Posterior vena cava (tissue), 2 donors: ENCODE data around the gene MAGI3. TPM values are rescaled to one million over a fixed set of nuclear protein-coding genes. Genes with fewer than 3 reads are reported as not detected.
"Not testable (repeated sequence)": the region's sequence is repeated elsewhere in the genome, so short reads cannot be mapped to it uniquely, and the experiment has no call there.

ENCODE experiments used
- DNase-seq: peaks from one replicate; pipeline ENCODE4 v3.0.0-alpha.2; 2020; ENCODE audit warnings: low spot score
- intact Hi-C, 2 donors: fragments of 100-400 bp; cut with DNase I; formaldehyde crosslinking; loops; one replicate each; pipeline versions ENCODE4 v1.14.1 to v1.14.2; 2022 to 2023
- total RNA-seq, 2 donors: library from RNA; stranded (reverse); fragmentation: NEBNext Ultra II Directional; extraction: Animal tissue kit (Norgen Biotek cat#: 25700); gene quantifications; one replicate each; pipeline ENCODE4 v1.2.1, GENCODE V29; 2021
- donor health status: DM: yes; HTN: yes; CAD: no.
- donor health status: DM: yes; HTN: yes; CAD: no.

MAGI3 gene
- total RNA-seq, 2 donors from 2014 or later, result 12.2 to 13.0 TPM

- intact Hi-C loops, result loop anchor here in 1 of 2 donors (10.0 kb wide), 1 partner anchor 1349 kb away; no protein-coding TSS in a partner anchor
- DNase-seq, result no peak
These were observed 103.2 kb downstream of the MAGI3 start for GRCh38 chr1:113493533-113493932.

- no peak for DNase-seq
- intact Hi-C loops, result no loop called here
These were observed 115.0 kb downstream of the MAGI3 start for GRCh38 chr1:113505357-113505756.

GRCh38 chr1:113507552-113508214 lies 117.4 kb downstream of the MAGI3 start:
- intact Hi-C loops, result no loop called here
- DNase-seq, result no peak

- no peak for DNase-seq
- intact Hi-C loops, result no loop called here
These were observed 118.2 kb downstream of the MAGI3 start for GRCh38 chr1:113508364-113509164.

GRCh38 chr1:113509766-113510165 lies 119.5 kb downstream of the MAGI3 start:
- DNase-seq, intact Hi-C loops: not testable (repeated sequence)

GRCh38 chr1:113511269-113511668 lies 121.0 kb downstream of the MAGI3 start:
- intact Hi-C loops, result no loop called here

GRCh38 chr1:113515498-113515897 lies 125.2 kb downstream of the MAGI3 start:
- no peak for DNase-seq
- intact Hi-C loops, result no loop called here

More at GRCh38 chr1:113511269-113511668, 121.0 kb downstream of the MAGI3 start:
- DNase-seq, result no peak

GRCh38 chr1:113517346-113517745 lies 127.0 kb downstream of the MAGI3 start:
- intact Hi-C loops, result no loop called here
- no peak for DNase-seq

- intact Hi-C loops, result no loop called here
- DNase-seq, result no peak
These were observed 127.7 kb downstream of the MAGI3 start for GRCh38 chr1:113517983-113518382.

GRCh38 chr1:113519556-113519955 lies 129.2 kb downstream of the MAGI3 start:
- intact Hi-C loops, result no loop called here

GRCh38 chr1:113530021-113530420 lies 139.7 kb downstream of the MAGI3 start:
- intact Hi-C loops, result no loop called here
- DNase-seq, result no peak

More at GRCh38 chr1:113519556-113519955, 129.2 kb downstream of the MAGI3 start:
- no peak for DNase-seq

GRCh38 chr1:113531321-113531720 lies 141.0 kb downstream of the MAGI3 start:
- no peak for DNase-seq
- intact Hi-C loops, result no loop called here

GRCh38 chr1:113533061-113533460 lies 142.7 kb downstream of the MAGI3 start:
- no peak for DNase-seq
- intact Hi-C loops, result no loop called here

GRCh38 chr1:113534130-113534817 lies 144.0 kb downstream of the MAGI3 start:
- intact Hi-C loops, result no loop called here

GRCh38 chr1:113534875-113535274 lies 144.6 kb downstream of the MAGI3 start:
- DNase-seq, result no peak
- intact Hi-C loops, result no loop called here

More at GRCh38 chr1:113534130-113534817, 144.0 kb downstream of the MAGI3 start:
- no peak for DNase-seq

- intact Hi-C loops, result no loop called here
- DNase-seq, result no peak
These were observed 146.0 kb downstream of the MAGI3 start for GRCh38 chr1:113536182-113536780.

GRCh38 chr1:113538225-113538624 lies 147.9 kb downstream of the MAGI3 start:
- DNase-seq, result no peak
- intact Hi-C loops, result no loop called here

GRCh38 chr1:113540335-113540734 lies 150.0 kb downstream of the MAGI3 start:
- intact Hi-C loops, result no loop called here
- DNase-seq, result no peak

- no peak for DNase-seq
- intact Hi-C loops, result no loop called here
These were observed 150.8 kb downstream of the MAGI3 start for GRCh38 chr1:113541106-113541505.
